AG09309 (cell line): ENCODE measurements around the gene PRPF38B.

Source experiments
- DNase-seq: peaks from one replicate; pipeline ENCODE4 v3.0.0-alpha.2; 2010; ENCODE audit warnings: low read depth
- H3K4me3 ChIP-seq: 2 replicates; pipeline ENCODE4 v1.5.1; 2011; ENCODE audit warnings: mild to moderate bottlenecking, low read depth, low read length, moderate library complexity; ENCODE audit not compliant: control insufficient read depth
- CTCF ChIP-seq: IDR thresholded peaks from 2 replicates; pipeline ENCODE4 v1.5.1; 2011; ENCODE audit warnings: mild to moderate bottlenecking, low read depth, low read length, inconsistent platforms; ENCODE audit not compliant: insufficient read depth, control insufficient read depth; ENCODE audit errors: missing control alignments

The PRPF38B gene

GRCh38 chr1:108747171-108747850 is 55.2 kb downstream of the PRPF38B start:
- H3K4me3 ChIP-seq, result peak overlapping the region; percentile 86
- peak; percentile 46 for DNase-seq
- no peak for TF ChIP-seq CTCF

GRCh38 chr1:108747898-108748297 is 55.8 kb downstream of the PRPF38B start:
- no peak overlapping the region; the same call in 1 of the 2 replicates for H3K4me3 ChIP-seq
- DNase-seq, result no peak
- TF ChIP-seq CTCF, result no peak

- no peak overlapping the region for H3K4me3 ChIP-seq
- no peak for DNase-seq
- TF ChIP-seq CTCF, result no peak
Observed at GRCh38 chr1:108749081-108749480, 57.0 kb downstream of the PRPF38B start.

GRCh38 chr1:108750476-108751181 is 58.5 kb downstream of the PRPF38B start:
- no peak for DNase-seq
- no peak overlapping the region for H3K4me3 ChIP-seq
- TF ChIP-seq CTCF, result no peak
